ENCODE measurements around the gene TCF7L2.

DNA sequence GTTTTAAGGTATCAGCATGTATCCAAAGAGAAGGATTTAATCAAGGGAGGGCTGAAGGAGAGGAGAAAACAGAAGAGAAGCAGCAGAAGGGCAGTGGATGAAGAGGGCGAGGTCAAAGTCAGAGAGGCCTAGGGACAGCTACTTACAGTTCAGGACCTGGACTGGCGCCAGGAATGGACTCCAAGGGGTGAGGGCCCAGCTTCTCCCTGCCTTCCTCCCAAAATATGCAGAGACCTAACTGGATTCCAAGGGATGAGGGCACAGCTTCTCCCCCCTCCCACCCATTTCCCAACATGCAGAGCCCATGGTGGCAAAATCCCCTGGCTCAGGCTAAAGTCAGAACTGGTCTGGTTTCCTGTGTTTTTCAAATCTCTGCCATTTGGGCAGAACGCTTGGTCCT lies 3.4 kb upstream of the TCF7L2 start:
- TF ChIP-seq, protein P1, sequence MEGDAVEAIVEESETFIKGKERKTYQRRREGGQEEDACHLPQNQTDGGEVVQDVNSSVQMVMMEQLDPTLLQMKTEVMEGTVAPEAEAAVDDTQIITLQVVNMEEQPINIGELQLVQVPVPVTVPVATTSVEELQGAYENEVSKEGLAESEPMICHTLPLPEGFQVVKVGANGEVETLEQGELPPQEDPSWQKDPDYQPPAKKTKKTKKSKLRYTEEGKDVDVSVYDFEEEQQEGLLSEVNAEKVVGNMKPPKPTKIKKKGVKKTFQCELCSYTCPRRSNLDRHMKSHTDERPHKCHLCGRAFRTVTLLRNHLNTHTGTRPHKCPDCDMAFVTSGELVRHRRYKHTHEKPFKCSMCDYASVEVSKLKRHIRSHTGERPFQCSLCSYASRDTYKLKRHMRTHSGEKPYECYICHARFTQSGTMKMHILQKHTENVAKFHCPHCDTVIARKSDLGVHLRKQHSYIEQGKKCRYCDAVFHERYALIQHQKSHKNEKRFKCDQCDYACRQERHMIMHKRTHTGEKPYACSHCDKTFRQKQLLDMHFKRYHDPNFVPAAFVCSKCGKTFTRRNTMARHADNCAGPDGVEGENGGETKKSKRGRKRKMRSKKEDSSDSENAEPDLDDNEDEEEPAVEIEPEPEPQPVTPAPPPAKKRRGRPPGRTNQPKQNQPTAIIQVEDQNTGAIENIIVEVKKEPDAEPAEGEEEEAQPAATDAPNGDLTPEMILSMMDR (conservative IDR thresholded peaks at IDR 0.05; ENCODE audit: low read length), result no peak
- TF ChIP-seq EZH2phosphoT487 (IDR thresholded peaks at IDR 0.05; ENCODE audit: borderline replicate concordance, low read depth, low read length), result no peak
